Measurements from ENCODE around the gene FCHO2.
A peak's percentile ranks its signal among the peaks of the same experiment; 100 is the strongest.
"Not testable (repeated sequence)": the region's sequence is repeated elsewhere in the genome, so short reads cannot be mapped to it uniquely, and the experiment has no call there.

FCHO2 gene, protein sequence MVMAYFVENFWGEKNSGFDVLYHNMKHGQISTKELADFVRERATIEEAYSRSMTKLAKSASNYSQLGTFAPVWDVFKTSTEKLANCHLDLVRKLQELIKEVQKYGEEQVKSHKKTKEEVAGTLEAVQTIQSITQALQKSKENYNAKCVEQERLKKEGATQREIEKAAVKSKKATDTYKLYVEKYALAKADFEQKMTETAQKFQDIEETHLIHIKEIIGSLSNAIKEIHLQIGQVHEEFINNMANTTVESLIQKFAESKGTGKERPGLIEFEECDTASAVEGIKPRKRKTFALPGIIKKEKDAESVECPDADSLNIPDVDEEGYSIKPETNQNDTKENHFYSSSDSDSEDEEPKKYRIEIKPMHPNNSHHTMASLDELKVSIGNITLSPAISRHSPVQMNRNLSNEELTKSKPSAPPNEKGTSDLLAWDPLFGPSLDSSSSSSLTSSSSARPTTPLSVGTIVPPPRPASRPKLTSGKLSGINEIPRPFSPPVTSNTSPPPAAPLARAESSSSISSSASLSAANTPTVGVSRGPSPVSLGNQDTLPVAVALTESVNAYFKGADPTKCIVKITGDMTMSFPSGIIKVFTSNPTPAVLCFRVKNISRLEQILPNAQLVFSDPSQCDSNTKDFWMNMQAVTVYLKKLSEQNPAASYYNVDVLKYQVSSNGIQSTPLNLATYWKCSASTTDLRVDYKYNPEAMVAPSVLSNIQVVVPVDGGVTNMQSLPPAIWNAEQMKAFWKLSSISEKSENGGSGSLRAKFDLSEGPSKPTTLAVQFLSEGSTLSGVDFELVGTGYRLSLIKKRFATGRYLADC

DNA sequence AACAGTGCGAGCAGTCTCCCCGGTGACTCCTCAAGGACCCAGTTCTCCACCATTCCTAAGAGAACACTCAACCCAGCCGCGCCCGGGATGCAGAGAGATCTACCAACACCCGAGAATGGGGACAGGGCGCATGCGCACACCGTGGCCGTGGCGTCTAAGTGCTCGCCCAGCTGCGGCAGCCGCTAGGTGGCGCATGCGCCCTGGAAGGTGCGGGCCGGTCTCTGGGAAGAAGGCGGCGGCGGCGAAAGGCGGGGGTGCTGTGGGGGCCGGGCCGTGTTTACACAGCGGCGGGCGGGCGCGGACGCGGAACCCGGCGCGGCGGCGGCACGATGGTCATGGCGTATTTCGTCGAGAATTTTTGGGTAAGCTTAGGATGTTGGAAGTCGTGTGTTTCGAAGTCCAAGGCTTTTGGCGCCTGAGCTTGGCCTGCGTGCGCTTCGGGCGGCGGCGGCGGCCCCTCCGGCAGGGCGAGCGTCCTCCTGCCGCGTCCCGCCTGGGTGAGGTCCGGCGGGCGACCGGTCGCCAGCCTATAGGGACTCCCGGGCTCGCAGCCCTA, at the start of gene FCHO2:
Gene FCHO2, plus strand, starts transcription at position 274 of the 556 bp plus-strand sequence. Its CDS starts 56 bp downstream, at position 330.
- peak; percentile 60 for DNase-seq

- DNase-seq = no peak
These were observed 49.0 kb upstream of the FCHO2 start for GRCh38 chr5:72906806-72907205.

DNA sequence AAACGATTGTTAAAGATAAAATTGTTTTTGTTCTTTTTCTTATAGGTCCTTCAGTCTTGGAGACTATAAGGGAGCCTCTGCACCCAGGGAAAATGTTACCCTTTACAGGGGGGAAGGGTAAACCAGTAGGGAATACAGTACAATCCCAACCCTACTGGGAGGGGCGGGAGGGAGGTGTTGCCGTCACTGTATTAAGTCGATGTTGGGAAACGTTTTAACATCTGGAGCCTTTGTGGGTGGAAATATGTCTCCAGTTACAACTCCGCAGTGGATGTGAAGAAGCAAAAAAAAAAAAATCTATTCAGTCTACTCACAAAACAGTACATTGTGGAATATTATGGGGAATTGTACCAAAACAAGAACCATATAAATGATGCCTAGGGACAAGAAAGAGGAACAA, 47.2 kb upstream of the FCHO2 start:
- DNase-seq = no peak

DNA sequence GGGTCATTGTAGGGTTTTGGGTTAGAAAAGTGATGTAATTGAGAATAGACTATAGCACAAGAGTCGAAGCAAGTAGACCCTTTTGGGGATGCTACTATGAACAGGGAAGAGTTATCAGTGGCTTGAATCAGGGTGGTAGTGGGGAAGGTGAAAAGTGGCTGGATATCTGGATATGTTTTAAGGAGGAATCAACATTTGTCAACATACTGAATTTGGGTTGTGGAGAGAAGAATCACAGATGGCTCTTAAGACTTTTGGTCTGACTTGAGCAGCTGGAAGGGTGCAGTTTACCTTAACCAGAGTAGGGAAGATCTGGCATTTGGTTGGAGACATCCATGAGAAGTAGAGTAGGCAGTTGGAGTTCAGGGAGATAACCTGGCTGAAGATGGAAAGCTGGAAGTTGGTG, 38.5 kb upstream of the FCHO2 start:
- peak; percentile 25 for DNase-seq

DNA sequence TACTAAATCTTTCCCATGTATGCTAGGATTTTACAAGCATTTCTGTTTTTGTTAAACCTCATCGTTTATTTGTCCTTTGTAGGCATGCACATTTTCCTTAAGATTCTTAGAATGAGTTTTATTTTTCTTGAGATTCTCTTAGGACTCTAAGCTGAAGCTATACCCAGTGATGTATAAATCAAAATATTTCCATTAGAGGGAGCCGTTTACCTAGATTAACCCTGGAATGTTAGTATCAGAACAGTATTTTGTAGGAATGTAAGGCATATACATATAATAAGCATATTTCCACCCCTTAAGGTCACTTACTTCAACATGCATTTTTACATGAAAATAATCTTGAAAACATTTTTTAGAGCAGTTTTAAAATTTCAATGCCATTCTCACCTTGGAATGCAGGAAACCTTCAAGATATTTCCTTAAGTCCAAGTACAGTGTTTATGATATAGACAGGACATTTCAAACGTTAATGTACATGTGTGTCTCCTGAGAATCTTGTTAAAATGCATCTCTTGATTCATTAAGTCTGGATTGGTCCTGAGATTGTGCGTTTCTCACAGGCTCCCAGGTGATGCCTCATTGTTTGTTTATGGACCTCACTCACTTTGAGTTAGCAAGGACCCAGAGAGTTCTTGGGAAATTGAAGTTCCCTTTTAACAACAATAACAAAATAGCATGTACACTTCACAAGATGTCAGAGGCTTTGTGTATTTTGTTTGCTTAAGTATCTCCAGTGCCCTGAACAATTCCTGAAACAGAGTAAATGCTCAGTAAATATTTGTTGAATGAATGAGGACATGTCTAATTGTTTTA, 34.9 kb upstream of the FCHO2 start:
- DNase-seq = no peak

DNA sequence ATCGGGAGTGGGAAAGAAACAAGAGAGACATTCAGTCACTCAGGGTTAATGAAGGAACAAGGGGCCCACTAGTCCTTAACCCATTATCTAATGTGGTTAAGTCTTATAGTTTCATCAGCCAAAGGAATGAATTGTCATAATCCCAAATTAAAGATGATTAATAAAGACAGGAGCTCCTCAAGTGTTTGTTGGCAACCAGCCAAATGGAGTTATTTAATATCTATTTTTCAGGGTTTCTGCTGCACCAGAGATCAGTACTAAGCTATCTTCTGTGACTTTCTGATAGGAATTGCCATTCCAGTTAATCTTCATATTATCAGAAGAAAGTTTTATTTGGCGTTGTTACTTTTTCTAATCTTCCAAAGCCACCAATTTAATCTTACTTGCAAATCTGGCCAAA, 34.0 kb upstream of the FCHO2 start:
- DNase-seq = peak; percentile 23

DNA sequence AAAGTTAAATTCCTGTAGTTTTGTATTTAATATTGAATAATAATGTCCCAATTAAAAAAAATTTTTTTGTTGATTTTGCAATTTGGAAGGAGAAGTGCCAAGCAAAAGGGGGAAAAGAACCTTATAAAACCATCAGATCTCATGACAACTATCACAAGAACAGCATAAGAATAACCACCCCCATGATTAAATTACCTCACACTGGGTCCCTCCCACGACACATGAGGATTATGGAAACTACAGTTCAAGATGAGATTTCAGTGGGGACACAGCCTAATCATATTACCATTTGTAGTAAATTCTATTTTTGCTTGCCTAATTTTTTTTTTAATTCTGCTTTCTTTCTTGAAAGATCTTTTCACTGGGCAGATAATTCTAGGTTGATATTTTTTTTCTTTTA, 33.4 kb upstream of the FCHO2 start:
- no peak for DNase-seq

DNA sequence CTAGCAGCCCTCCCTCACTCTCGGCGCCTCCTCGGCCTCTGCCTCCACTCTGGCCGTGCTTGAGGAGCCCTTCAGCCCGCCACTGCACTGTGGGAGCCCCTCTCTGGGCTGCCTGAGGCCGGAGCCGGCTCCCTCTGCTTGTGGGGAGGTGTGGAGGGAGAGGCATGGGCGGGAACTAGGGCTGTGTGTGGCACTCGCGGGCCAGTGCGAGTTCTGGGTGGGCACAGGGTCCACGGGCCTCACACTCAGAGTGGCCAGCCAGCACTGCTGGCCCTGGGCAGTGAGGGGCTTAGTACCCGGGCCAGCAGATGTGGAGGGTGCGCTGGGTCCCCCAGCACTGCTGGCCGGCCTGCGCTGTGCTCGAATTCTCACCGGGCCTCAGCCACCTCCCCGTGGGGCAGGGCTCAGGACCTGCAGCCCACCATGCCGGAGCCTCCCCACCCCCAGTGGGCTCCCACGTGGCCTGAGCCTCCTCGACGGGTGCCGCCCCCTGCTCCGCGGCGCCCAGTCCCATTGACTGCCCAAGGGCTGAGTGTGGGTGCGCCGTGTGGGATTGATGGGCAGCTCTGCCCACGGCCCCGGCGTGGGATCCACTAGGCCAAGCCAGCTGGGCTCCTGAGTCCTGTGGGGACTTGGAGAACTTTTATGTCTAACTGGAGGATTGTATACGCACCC, 30.4 kb upstream of the FCHO2 start:
- no peak for DNase-seq

DNA sequence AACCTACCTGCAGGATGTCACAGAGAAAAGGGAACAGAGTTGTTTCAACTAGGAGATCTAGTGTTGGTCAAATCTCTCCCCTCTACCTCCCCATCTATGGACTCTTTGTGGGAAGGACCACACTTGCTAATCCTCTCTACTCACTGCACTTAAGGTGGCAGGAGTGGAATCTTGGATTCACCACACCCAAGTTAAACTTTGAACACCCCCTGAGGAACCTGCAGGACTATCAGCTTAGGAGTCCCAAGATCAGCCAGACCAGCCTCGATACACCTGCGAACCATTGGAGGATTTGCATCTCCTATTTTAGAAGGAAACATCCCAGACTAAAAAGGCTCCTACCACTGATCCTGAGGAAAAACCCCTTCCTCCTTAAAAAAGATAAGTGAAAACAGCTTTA, 23.2 kb upstream of the FCHO2 start:
- DNase-seq = not testable (repeated sequence)

GRCh38 chr5:72934953-72935725, 20.7 kb upstream of the FCHO2 start:
- DNase-seq = not testable (repeated sequence)

GRCh38 chr5:72936893-72937292, 18.9 kb upstream of the FCHO2 start:
- no peak for DNase-seq

- DNase-seq = no peak
These were observed 18.3 kb upstream of the FCHO2 start for GRCh38 chr5:72937517-72938061.

DNA sequence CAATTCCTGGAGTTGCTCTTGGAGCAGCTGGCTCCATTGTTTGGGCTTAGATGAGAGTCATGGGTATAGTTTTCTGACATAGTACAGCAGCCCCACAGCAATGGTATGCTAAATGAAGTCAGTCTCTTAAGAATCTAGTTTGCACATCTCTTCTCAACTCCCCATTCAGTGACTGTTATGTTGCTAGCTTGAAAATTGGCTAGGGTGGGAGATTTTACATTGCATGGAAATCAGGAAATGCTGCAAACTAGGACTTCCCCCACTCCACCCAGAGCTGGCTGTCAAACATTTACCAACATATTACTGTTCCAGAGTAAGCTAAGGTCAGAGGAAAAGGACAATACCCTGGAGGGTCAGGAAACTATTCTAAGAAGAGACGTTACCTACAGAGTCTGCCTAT, 17.6 kb upstream of the FCHO2 start:
- no peak for DNase-seq

DNA sequence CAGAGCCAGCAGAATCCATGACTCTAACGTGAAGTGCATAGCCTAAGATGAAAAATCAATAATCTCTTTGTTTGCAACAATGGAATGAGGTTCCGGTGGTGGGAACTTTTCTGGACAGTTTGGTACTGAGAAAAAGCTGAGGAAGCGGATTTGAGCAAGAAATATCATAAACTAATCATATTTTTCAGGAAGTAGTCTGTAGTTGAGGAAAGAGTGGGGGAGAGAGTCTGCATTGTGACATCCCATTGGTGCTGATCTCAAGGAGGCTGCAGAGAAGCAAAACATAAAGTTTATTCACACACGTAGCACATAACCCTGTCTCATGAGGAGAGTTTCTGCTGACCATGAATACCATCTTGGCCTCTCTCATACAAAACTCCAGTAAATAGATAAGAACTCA, 15.8 kb upstream of the FCHO2 start:
- DNase-seq = no peak

GRCh38 chr5:72943307-72943706, 12.5 kb upstream of the FCHO2 start:
- DNase-seq = no peak

- no peak for DNase-seq
These were observed 8.3 kb upstream of the FCHO2 start for GRCh38 chr5:72947498-72947897.

GRCh38 chr5:72949481-72949880, 6.4 kb upstream of the FCHO2 start:
- no peak for DNase-seq

- no peak for DNase-seq
These were observed 4.0 kb upstream of the FCHO2 start for GRCh38 chr5:72951671-72952468.

DNA sequence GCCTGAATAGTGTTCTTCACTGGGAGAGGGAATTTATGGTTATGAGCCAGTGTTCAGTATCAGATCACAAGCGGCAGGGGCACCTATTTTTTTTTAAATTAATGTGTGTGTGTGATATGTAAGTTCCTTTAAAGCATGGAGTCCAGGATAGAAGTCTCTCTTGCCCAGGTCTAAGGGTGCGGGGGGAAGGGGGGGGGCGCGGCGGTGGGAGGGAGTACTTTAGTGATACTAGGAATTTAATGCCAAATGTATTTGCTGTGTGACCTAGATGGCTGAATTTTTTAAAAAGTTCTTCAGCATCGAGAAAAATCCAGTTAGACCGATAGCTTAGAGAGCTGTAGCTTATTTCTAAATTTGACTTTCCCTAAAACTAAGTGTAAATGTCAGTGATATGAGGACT, 1.5 kb upstream of the FCHO2 start:
- no peak for DNase-seq

DNA sequence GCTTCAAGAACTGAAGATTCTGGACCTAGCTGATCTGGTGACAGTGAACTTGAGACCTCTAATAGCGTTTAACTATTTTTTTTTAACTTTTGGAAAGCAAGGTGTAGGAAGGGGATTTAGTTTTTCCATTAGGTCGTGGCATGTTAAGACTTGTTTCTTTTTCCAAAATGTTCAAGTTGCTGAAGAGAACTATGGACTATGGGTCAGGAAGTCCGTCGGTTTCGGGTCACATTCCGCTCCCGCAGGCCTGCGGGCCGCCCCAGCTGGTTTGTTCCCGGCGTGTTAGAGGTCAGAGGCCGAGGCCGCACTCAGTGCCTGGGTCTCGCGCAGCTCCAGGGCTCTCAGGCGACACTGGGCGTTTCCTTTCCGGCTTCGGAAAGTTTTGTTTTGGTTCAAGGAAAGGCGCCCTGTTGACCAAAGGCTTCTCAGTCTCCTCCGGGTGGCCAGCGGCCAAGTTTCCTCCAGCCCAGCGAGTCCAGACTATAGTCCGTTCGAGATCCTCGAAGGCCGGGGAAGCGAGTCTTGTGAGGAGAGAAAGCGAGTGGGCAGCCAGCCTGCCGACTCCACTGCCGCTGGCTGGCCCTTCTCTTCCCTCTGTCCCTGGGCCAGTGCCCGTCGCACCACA, 586 bp upstream of the FCHO2 start:
- no peak for DNase-seq

Measured in NCI-H524 treated with DMSO at 0.1 percent for 48 hours (cell line).